Parathyroid adenoma (tissue), 2 donors: ENCODE measurements around the gene ISLR.

ENCODE experiments used
- H2AFZ ChIP-seq: fragments of 300-600 bp; sonication (generic); one replicate; pipeline ENCODE4 v1.7.0; 2017; ENCODE audit warnings: antibody characterized with exemption, mild to moderate bottlenecking
- H3K27ac ChIP-seq: fragments of 300-600 bp; sonication (generic); one replicate; pipeline ENCODE4 v1.7.0; 2017
- H3K27me3 ChIP-seq: fragments of 300-600 bp; sonication (generic); one replicate; pipeline ENCODE4 v1.7.0; 2017; ENCODE audit warnings: low read length; ENCODE audit not compliant: control insufficient read depth, insufficient read depth
- H3K36me3 ChIP-seq: fragments of 300-600 bp; sonication (generic); one replicate; pipeline ENCODE4 v1.7.0; 2017; ENCODE audit warnings: low read length; ENCODE audit not compliant: control insufficient read depth, insufficient read depth
- H3K4me1 ChIP-seq: fragments of 300-600 bp; sonication (generic); one replicate; pipeline ENCODE4 v1.7.0; 2017; ENCODE audit warnings: control low read depth
- H3K4me2 ChIP-seq: fragments of 300-600 bp; sonication (generic); one replicate; pipeline ENCODE4 v1.7.0; 2017; ENCODE audit warnings: low read length
- H3K4me3 ChIP-seq: fragments of 300-600 bp; sonication (generic); one replicate; pipeline ENCODE4 v1.7.0; 2017; ENCODE audit warnings: low read depth, low read length
- H3K79me2 ChIP-seq: fragments of 300-600 bp; sonication (generic); one replicate; pipeline ENCODE4 v1.7.0; 2017; ENCODE audit warnings: control low read depth
- H3K9ac ChIP-seq: fragments of 300-600 bp; sonication (generic); one replicate; pipeline ENCODE4 v1.7.0; 2017; ENCODE audit warnings: mild to moderate bottlenecking
- H3K9me3 ChIP-seq: fragments of 300-600 bp; sonication (generic); one replicate; pipeline ENCODE4 v1.7.0; 2017; ENCODE audit warnings: low read length; ENCODE audit not compliant: control insufficient read depth
- CTCF ChIP-seq: fragments of 300-600 bp; sonication (generic); IDR thresholded peaks from one replicate; pipeline ENCODE4 v1.7.0; 2017; ENCODE audit warnings: antibody characterized with exemption, mild to moderate bottlenecking
- donor health status: primary hyperparathyroidism.

ISLR gene

GRCh38 chr15:74192751-74193150 is 19.2 kb downstream of the ISLR start:
- H3K79me2 ChIP-seq = no peaks in the 10 kb centered on the region
- H3K36me3 ChIP-seq = no peaks in the 10 kb centered on the region
- H3K4me2 ChIP-seq = no peak overlapping the region
- H3K9me3 ChIP-seq = no peaks in the 10 kb centered on the region
- H3K9ac ChIP-seq = no peak overlapping the region
- no peak for TF ChIP-seq CTCF
- H3K27me3 ChIP-seq = no peaks in the 10 kb centered on the region
- no peak overlapping the region for H3K4me3 ChIP-seq
- no peaks in the 10 kb centered on the region for H3K4me1 ChIP-seq
- H3K27ac ChIP-seq = no peak overlapping the region
- H2AFZ ChIP-seq = no peak overlapping the region

- Histone ChIP-seq H3K4me1 (no peaks in the 10 kb centered on the region), H3K36me3 (no peaks in the 10 kb centered on the region), H3K4me3 (no peak overlapping the region), H3K79me2 (no peaks in the 10 kb centered on the region), H2AFZ (no peak overlapping the region), H3K27ac (no peak overlapping the region), H3K9me3 (no peaks in the 10 kb centered on the region), H3K4me2 (no peak overlapping the region), H3K27me3 (no peaks in the 10 kb centered on the region), H3K9ac (no peak overlapping the region)
- TF ChIP-seq CTCF = no peak
Measured at GRCh38 chr15:74193299-74193718, 19.8 kb downstream of the ISLR start.

- Histone ChIP-seq H3K4me3 (no peak overlapping the region), H3K9me3 (no peaks in the 10 kb centered on the region), H3K4me2 (no peak overlapping the region), H3K79me2 (no peaks in the 10 kb centered on the region), H3K4me1 (no peaks in the 10 kb centered on the region), H2AFZ (no peak overlapping the region), H3K27ac (no peak overlapping the region), H3K36me3 (no peaks in the 10 kb centered on the region), H3K27me3 (no peaks in the 10 kb centered on the region), H3K9ac (no peak overlapping the region)
- TF ChIP-seq CTCF = no peak
Measured at GRCh38 chr15:74193905-74194304, 20.4 kb downstream of the ISLR start.

- H3K4me3 ChIP-seq = no peak overlapping the region
- no peak overlapping the region for H2AFZ ChIP-seq
- no peaks in the 10 kb centered on the region for H3K9me3 ChIP-seq
- no peak overlapping the region for H3K9ac ChIP-seq
- no peak for TF ChIP-seq CTCF
- H3K36me3 ChIP-seq = no peaks in the 10 kb centered on the region
- no peaks in the 10 kb centered on the region for H3K4me1 ChIP-seq
- H3K27ac ChIP-seq = no peak overlapping the region
- H3K79me2 ChIP-seq = no peaks in the 10 kb centered on the region
- no peak overlapping the region for H3K4me2 ChIP-seq
- H3K27me3 ChIP-seq = no peaks in the 10 kb centered on the region
Measured at GRCh38 chr15:74194572-74195559, 21.4 kb downstream of the ISLR start.

GRCh38 chr15:74196175-74196574 is 22.7 kb downstream of the ISLR start:
- Histone ChIP-seq H2AFZ (no peak overlapping the region), H3K27me3 (no peaks in the 10 kb centered on the region), H3K9me3 (no peaks in the 10 kb centered on the region), H3K9ac (no peak overlapping the region), H3K4me2 (no peak overlapping the region), H3K27ac (no peak overlapping the region), H3K4me1 (no peaks in the 10 kb centered on the region), H3K36me3 (no peaks in the 10 kb centered on the region), H3K4me3 (no peak overlapping the region), H3K79me2 (no peaks in the 10 kb centered on the region)
- TF ChIP-seq CTCF = no peak
